Sigmoid colon (tissue), 4 donors: ENCODE results near the gene CHPT1.

Source experiments
- EP300 ChIP-seq, 4 donors: sonication (generic); formaldehyde crosslinking; IDR thresholded peaks; one replicate each; pipeline ENCODE4 v1.6.1; 2017; ENCODE audit warnings: antibody characterized with exemption in 4 of 4
- POLR2A ChIP-seq, 2 donors: fragments of 450-650 bp; IDR thresholded peaks; one replicate each; pipeline ENCODE4 v1.6.1; 2016; ENCODE audit warnings: antibody characterized with exemption in 2 of 2, mild to moderate bottlenecking in 2 of 2, moderate library complexity in 2 of 2
- POLR2AphosphoS5 ChIP-seq, 4 donors: sonication (generic); formaldehyde crosslinking; IDR thresholded peaks; one replicate each; pipeline ENCODE4 v1.6.1; 2017; ENCODE audit warnings: antibody characterized with exemption in 4 of 4
- TF ChIP-seq, protein P1 (sequence below), 4 experiments: fragments of 450-650 bp in 3 of 4; fragments of 200-600 bp in 1 of 4; IDR thresholded peaks; one replicate each; pipeline ENCODE4 v1.5.1; 2016 to 2019; ENCODE audit warnings: antibody characterized with exemption in 4 of 4, mild to moderate bottlenecking in 3 of 4, moderate library complexity in 2 of 4

DNA sequence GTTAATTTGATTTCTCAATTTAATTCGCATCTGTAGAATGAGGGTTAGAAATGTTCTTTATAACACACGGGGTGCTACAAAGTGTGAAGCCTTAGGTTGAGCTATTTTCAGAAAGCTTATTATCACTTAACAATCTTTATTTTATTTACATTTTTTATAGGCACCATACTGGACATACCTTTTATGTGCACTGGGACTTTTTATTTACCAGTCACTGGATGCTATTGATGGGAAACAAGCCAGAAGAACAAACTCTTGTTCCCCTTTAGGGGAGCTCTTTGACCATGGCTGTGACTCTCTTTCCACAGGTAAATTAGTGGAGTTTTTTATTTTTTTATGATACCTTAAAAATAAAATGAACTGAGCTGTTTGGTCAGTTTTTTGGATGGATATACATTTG, 16.5 kb downstream of the CHPT1 start:
- no peak for TF ChIP-seq POLR2A (IDR thresholded peaks at IDR 0.05)
- TF ChIP-seq, protein P1, sequence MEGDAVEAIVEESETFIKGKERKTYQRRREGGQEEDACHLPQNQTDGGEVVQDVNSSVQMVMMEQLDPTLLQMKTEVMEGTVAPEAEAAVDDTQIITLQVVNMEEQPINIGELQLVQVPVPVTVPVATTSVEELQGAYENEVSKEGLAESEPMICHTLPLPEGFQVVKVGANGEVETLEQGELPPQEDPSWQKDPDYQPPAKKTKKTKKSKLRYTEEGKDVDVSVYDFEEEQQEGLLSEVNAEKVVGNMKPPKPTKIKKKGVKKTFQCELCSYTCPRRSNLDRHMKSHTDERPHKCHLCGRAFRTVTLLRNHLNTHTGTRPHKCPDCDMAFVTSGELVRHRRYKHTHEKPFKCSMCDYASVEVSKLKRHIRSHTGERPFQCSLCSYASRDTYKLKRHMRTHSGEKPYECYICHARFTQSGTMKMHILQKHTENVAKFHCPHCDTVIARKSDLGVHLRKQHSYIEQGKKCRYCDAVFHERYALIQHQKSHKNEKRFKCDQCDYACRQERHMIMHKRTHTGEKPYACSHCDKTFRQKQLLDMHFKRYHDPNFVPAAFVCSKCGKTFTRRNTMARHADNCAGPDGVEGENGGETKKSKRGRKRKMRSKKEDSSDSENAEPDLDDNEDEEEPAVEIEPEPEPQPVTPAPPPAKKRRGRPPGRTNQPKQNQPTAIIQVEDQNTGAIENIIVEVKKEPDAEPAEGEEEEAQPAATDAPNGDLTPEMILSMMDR (IDR thresholded peaks at IDR 0.05): no peak
- no peak for TF ChIP-seq EP300 (IDR thresholded peaks at IDR 0.05)
- no peak for TF ChIP-seq POLR2AphosphoS5 (IDR thresholded peaks at IDR 0.05)
